NCI-H82 treated with DMSO at 0.1 percent for 48 hours (cell line): ENCODE measurements around the gene NMRK1.

Experiments
- DNase-seq: peaks from one replicate; lab custom pipeline; 2025; ENCODE audit not compliant: unreplicated experiment; lab: John Stamatoyannopoulos, UW

Gene NMRK1

GRCh38 chr9:75063556-75064305 lies 24.2 kb downstream of the NMRK1 start:
- DNase-seq = no peak

- DNase-seq = no peak
Observed at GRCh38 chr9:75061169-75061568, 26.8 kb downstream of the NMRK1 start.

DNA sequence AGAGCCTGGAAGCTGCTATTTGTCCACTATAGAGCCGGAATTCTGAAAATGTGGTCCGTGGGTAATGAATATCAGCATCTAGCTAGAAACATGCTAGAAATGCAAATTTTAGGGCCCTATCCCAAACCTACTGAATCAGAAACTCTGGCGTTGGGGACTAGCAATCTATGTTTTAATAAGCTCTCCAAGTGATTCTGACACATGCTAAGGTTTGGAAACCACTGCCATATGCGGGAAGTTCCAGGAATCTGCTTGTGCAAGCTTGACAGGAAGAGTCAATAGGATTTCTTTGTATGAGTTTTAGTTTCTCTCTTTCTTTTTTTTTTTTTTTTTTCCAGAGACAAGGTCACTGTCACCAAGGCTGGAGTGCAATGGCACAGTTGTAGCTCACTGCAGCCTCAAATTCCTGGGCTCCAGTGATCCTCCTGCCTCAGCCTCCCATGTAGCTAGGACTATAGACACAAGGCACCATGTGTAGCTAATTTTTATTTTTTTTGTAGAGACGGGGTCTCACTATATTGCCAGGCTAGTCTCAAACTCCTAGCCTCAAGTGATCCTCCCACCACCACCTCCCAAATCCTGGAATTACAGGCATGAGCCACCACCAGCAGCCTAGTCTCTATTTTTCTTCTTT lies 33.5 kb downstream of the NMRK1 start:
- no peak for DNase-seq

GRCh38 chr9:75053869-75054268 lies 34.1 kb downstream of the NMRK1 start:
- no peak for DNase-seq

GRCh38 chr9:75051285-75051684 lies 36.7 kb downstream of the NMRK1 start:
- no peak for DNase-seq

DNA sequence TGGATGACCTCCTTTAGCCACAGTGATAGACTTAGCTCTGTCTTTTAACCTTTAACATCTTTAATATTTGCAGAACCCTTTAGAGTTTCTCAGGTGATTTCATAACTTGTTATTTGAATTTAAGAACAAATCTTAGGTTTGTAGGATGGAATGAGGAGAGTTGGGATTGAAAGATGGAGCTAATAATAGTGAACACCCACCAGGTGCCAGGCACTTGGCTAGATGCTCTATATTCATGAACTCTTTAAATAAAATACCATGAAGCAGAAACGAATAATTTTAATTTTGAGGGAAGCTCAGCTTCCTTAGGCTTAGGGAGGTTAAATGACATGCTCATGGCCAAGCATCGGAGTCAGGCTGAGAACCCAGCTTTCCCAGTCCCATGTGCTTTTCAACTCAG lies 40.4 kb downstream of the NMRK1 start:
- no peak for DNase-seq

DNA sequence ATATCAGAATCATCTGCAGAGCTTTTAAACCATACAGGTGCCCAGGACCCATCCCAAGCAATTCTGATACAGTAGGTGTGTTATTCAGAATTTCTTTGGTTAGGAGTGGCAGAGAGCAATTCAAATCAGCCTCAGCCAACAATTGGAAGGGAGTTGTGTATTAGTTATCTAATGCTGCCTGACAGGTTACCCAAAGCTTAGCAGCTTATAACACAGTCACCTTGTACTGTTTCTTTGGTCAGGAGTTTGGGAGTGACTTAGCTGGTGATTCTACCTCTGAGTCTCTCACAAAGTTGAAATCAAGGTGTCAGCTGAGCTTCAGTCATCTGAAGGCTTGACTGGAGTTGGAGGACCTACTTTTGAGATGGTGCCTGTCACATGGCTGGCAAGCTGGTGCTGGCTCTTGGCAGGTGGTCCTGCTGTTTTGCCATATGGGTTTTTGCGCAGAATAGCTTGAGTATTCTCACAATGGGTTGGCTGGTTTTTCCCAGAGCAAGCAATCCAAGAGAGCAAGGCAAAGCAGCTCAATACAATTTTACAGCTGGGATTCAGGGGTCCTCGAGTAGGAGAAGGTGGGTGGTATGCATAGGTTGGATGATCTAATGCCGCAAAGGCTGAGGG lies 41.1 kb downstream of the NMRK1 start:
- DNase-seq = no peak

DNA sequence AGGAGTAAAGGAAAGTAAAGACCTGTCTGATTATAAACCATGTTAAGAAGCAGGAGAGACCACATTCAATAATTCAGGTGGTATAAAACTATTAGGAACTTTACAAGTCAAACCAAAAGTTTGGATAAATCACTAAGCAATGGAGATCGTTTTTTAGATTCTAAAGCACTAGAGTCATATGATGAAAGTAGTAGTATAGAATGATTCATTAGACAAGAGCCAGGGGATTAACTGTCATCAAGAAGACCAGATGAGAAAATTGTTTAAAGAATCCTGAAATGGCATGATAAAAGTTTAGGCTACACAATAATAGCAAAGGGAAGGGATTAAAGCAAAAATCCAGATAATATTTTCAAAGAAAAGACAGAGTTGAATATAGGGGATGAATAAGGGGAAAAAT lies 46.9 kb downstream of the NMRK1 start:
- no peak for DNase-seq

- no peak for DNase-seq
Observed at GRCh38 chr9:75039801-75040200, 48.2 kb downstream of the NMRK1 start.

- no peak for DNase-seq
Observed at GRCh38 chr9:75039009-75039408, 48.9 kb downstream of the NMRK1 start.

DNA sequence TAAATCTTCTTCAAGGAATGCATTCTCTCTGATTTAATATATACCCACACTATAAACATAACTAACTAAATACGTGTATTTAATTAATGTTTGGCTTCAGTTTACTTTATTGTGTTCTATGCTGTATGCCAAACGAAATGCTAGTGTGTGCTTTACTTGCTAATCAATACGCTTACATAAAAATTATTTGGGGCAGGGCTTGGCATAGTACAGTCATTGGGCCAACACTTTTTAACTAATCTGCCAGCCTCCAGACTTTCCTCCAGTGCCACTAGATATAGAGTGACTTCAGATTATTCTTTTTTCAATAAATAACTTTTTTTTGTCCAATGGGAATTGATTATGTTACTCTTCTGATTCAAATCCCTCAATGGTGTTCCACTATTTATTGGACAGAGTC lies 51.2 kb downstream of the NMRK1 start:
- DNase-seq = no peak

- no peak for DNase-seq
Observed at GRCh38 chr9:75033791-75034473, 54.0 kb downstream of the NMRK1 start.

- peak; percentile 39 for DNase-seq
Observed at GRCh38 chr9:75027187-75028107, 60.5 kb downstream of the NMRK1 start.

- no peak for DNase-seq
Observed at GRCh38 chr9:75023846-75024245, 64.1 kb downstream of the NMRK1 start.

GRCh38 chr9:75019654-75020053 lies 68.3 kb downstream of the NMRK1 start:
- DNase-seq = no peak

DNA sequence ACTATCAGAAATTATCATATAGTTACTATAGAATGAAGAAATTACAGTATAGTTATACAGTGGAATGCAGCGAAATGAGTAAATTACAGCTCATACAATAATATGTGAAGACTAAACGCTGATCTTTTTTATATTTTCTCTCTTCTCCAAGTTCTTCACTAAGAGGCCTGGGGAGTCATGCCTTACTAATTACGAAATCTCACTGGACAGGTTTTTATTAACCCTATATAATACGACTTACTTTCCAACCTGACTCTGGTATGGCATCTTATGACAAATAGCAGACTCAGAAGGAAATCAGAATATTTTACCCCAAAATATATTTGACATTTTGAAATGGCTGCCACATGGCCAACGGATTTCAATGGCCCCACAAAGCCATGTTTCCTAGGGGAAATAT lies 68.9 kb downstream of the NMRK1 start:
- no peak for DNase-seq

DNA sequence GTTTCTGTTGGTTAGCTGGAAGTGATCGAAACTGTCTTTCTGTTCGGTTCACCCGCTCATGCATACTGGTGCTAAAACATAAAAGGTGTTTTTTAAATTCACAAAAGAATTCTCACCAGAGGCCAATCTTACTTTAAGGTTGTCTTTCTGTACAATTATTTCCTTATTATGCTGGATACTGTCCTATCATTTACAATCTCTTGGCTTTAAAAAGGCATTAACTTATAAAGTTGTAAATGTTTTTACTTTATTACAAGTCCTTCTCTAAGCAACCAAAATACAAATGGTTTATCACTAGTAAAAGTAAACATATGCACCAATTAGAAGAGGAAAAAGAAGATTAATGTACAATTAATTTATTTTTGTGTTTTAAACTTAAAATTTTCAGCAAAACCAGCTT lies 70.6 kb downstream of the NMRK1 start:
- no peak for DNase-seq

DNA sequence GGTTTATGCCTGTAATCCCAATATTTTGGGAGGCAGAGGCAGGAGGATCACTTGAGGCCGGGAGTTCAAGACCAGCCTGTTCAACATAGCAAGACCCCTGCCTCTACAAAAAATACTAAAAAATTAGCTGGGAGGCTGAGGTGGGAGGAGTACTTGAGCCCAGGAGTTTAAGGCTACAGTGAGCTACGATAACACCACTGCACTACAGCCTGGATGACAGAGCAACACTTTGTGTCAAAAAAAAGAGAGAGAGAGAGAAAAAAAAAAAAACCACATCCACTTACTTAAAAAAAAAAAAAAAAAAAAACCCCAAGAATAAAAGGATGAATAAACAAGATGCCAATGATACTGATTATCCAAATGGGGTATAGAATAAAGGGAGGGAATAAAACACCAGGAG lies 74.2 kb downstream of the NMRK1 start:
- DNase-seq = no peak
